ENCODE data around the gene SLC44A3.

Gene SLC44A3

GRCh38 chr1:94801919-94802546 is 18.1 kb upstream of the SLC44A3 start:
- DNase-seq (ENCODE audit: low read depth, low spot score), result no peak

GRCh38 chr1:94803106-94803505 is 17.1 kb upstream of the SLC44A3 start:
- no peak for DNase-seq (ENCODE audit: low read depth, low spot score)

GRCh38 chr1:94803517-94804441 is 16.4 kb upstream of the SLC44A3 start:
- DNase-seq (ENCODE audit: low read depth, low spot score), result no peak

GRCh38 chr1:94804442-94804837 is 15.7 kb upstream of the SLC44A3 start:
- no peak for DNase-seq (ENCODE audit: low read depth, low spot score)

GRCh38 chr1:94805912-94806311 is 14.2 kb upstream of the SLC44A3 start:
- DNase-seq (ENCODE audit: low read depth, low spot score), result no peak

GRCh38 chr1:94806441-94806871 is 13.7 kb upstream of the SLC44A3 start:
- DNase-seq (ENCODE audit: low read depth, low spot score), result no peak

GRCh38 chr1:94807742-94808491 is 12.2 kb upstream of the SLC44A3 start:
- no peak for DNase-seq (ENCODE audit: low read depth, low spot score)

- DNase-seq (ENCODE audit: low read depth, low spot score), result no peak
Observed at GRCh38 chr1:94808669-94809068, 11.5 kb upstream of the SLC44A3 start.

GRCh38 chr1:94812985-94813384 is 7.2 kb upstream of the SLC44A3 start:
- no peak for DNase-seq (ENCODE audit: low read depth, low spot score)

GRCh38 chr1:94816030-94816429 is 4.1 kb upstream of the SLC44A3 start:
- DNase-seq (ENCODE audit: low read depth, low spot score), result no peak

GRCh38 chr1:94817712-94818111 is 2.4 kb upstream of the SLC44A3 start:
- DNase-seq (ENCODE audit: low read depth, low spot score), result no peak

GRCh38 chr1:94819238-94819944 is 766 bp upstream of the SLC44A3 start:
- no peak for DNase-seq (ENCODE audit: low read depth, low spot score)

- no peak for DNase-seq (ENCODE audit: low read depth, low spot score)
Observed at GRCh38 chr1:94820936-94821335, 779 bp downstream of the SLC44A3 start.

- no peak for DNase-seq (ENCODE audit: low read depth, low spot score)
Observed at GRCh38 chr1:94821636-94822305, 1.6 kb downstream of the SLC44A3 start.

- no peak for DNase-seq (ENCODE audit: low read depth, low spot score)
Observed at GRCh38 chr1:94823116-94823515, 3.0 kb downstream of the SLC44A3 start.

GRCh38 chr1:94825936-94826335 is 5.8 kb downstream of the SLC44A3 start:
- no peak for DNase-seq (ENCODE audit: low read depth, low spot score)

GRCh38 chr1:94827434-94827833 is 7.3 kb downstream of the SLC44A3 start:
- DNase-seq (ENCODE audit: low read depth, low spot score), result no peak

- DNase-seq (ENCODE audit: low read depth, low spot score), result no peak
Observed at GRCh38 chr1:94828251-94828650, 8.1 kb downstream of the SLC44A3 start.

- no peak for DNase-seq (ENCODE audit: low read depth, low spot score)
Observed at GRCh38 chr1:94831641-94832040, 11.5 kb downstream of the SLC44A3 start.

- DNase-seq (ENCODE audit: low read depth, low spot score), result no peak
Observed at GRCh38 chr1:94832446-94832845, 12.3 kb downstream of the SLC44A3 start.

Measured in activated CD4-positive, CD25-positive, alpha-beta regulatory T cell treated with anti-CD3 and anti-CD28 coated beads, Interleukin-2, amount 50 U/mL, for 16 hours (primary cell).